ENCODE data around the gene TUT1.

DNA sequence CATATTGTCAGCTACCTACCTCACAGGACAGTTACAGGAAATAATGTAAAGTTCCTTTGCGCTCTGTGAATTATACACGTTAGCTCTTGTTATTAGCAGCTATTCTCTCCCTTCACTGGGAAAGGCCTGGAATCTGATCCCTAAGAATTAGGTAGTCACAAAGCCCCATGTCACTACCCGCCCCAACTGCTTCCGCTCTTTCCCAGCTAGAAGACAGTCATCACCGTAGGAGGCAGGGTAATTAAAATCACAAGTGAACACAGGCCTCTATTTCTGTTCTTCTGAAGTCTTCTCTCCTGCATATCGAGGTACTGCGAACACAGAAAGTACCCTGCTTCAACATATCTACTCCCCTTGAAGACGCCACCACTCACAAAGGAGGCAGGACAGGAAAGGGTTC lies 32.1 kb downstream of the TUT1 start:
- TF ChIP-seq, protein P1, sequence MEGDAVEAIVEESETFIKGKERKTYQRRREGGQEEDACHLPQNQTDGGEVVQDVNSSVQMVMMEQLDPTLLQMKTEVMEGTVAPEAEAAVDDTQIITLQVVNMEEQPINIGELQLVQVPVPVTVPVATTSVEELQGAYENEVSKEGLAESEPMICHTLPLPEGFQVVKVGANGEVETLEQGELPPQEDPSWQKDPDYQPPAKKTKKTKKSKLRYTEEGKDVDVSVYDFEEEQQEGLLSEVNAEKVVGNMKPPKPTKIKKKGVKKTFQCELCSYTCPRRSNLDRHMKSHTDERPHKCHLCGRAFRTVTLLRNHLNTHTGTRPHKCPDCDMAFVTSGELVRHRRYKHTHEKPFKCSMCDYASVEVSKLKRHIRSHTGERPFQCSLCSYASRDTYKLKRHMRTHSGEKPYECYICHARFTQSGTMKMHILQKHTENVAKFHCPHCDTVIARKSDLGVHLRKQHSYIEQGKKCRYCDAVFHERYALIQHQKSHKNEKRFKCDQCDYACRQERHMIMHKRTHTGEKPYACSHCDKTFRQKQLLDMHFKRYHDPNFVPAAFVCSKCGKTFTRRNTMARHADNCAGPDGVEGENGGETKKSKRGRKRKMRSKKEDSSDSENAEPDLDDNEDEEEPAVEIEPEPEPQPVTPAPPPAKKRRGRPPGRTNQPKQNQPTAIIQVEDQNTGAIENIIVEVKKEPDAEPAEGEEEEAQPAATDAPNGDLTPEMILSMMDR (IDR thresholded peaks at IDR 0.05), result no peak
- no peak for TF ChIP-seq POLR2A (IDR thresholded peaks at IDR 0.05)
